Stimulated activated naive CD8-positive, alpha-beta T cell treated with anti-CD3 and anti-CD28 coated beads, Interleukin-15, amount 100 ng/mL, for 72 hours (primary cell): ENCODE measurements around the gene TTN.
"Not testable (repeated sequence)": the region's sequence is repeated elsewhere in the genome, so short reads cannot be mapped to it uniquely, and the experiment has no call there.

Experiments used
- ATAC-seq: fragments of 150-1000 bp; cut with Tn5 transposase; 2 replicates; pipeline ENCODE4 v1.10.0; 2021; ENCODE audit warnings: mild to moderate bottlenecking, moderate library complexity
- DNase-seq, 2 donors: peaks; one replicate each; pipeline ENCODE4 v3.0.0; 2021 to 2022
- H3K27ac Mint-ChIP-seq, 2 donors: one replicate each; pipeline ENCODE4 v1.8.0; 2022; ENCODE audit warnings: mild to moderate bottlenecking in 2 of 2, mixed read lengths in 2 of 2, moderate library complexity in 2 of 2
- H3K27me3 Mint-ChIP-seq: one replicate; pipeline ENCODE4 v1.8.0; 2022; ENCODE audit warnings: mixed read lengths
- H3K4me1 Mint-ChIP-seq: one replicate; pipeline ENCODE4 v1.8.0; 2022; ENCODE audit warnings: mild to moderate bottlenecking, mixed read lengths
- H3K4me3 Mint-ChIP-seq, 2 donors: one replicate each; pipeline ENCODE4 v1.8.0; 2022; ENCODE audit warnings: mild to moderate bottlenecking in 2 of 2, mixed read lengths in 2 of 2, moderate library complexity in 1 of 2
- H3K9me3 Mint-ChIP-seq, 2 donors: one replicate each; pipeline ENCODE4 v1.8.0; 2022; ENCODE audit warnings: mixed read lengths in 2 of 2

Gene TTN

GRCh38 chr2:178677599-178677998, 129.6 kb downstream of the TTN start:
- Mint-ChIP-seq H3K4me3 (no peak overlapping the region), H3K27ac (no peak overlapping the region), H3K9me3 (no peaks in the 10 kb centered on the region), H3K27me3 (no peaks in the 10 kb centered on the region), H3K4me1 (no peaks in the 10 kb centered on the region)
- no peak for DNase-seq
- no peak for ATAC-seq

- Mint-ChIP-seq H3K4me1 (no peaks in the 10 kb centered on the region), H3K27ac (no peak overlapping the region), H3K27me3 (no peaks in the 10 kb centered on the region), H3K9me3 (no peaks in the 10 kb centered on the region), H3K4me3 (no peak overlapping the region)
- DNase-seq: no peak
- ATAC-seq: no peak
Measured at GRCh38 chr2:178676046-178676445, 131.2 kb downstream of the TTN start.

DNA sequence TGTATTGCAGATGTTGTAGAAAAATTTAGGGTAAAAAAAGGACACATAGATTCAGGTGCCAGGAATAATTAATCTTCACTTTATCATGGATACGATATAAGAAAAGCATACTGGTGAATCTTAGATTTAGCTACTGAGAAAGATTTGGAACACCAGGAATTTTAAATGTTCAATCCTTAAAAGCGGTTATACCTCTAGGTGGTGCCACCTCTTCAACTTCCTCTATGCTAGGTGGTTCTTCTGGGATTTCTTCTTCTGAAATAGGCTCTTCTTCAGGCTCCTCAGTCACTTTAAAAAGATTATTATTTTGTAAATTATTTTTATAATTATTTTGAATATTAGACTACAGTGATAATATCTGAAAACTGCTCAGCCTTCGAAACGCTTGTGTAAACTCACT, 133.1 kb downstream of the TTN start:
- Mint-ChIP-seq H3K9me3 (no peaks in the 10 kb centered on the region), H3K27me3 (no peaks in the 10 kb centered on the region), H3K4me3 (no peak overlapping the region), H3K27ac (no peak overlapping the region), H3K4me1 (no peaks in the 10 kb centered on the region)
- no peak for DNase-seq
- no peak for ATAC-seq

DNA sequence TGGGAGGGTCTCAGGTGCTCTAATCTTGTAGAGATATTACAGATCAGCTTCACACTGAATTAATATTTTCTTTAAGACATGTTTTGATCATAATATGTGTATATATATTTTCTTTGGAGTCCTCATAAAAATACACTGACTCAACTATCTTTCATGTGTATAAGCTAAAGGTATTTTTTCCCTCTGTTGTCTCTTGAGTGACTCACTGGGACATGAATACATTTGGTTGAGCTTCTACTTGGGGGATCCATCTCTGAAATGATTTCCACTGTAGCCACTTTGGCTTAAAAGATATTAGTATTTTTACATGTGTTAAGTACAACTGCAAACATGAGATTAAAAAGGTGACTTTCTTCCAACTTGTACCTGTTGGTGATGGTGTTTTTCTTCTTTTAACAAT, 140.8 kb downstream of the TTN start:
- Mint-ChIP-seq H3K27ac (no peak overlapping the region), H3K4me1 (no peaks in the 10 kb centered on the region), H3K9me3 (no peaks in the 10 kb centered on the region), H3K27me3 (no peaks in the 10 kb centered on the region), H3K4me3 (no peak overlapping the region)
- ATAC-seq (no peak), DNase-seq (no peak)

DNA sequence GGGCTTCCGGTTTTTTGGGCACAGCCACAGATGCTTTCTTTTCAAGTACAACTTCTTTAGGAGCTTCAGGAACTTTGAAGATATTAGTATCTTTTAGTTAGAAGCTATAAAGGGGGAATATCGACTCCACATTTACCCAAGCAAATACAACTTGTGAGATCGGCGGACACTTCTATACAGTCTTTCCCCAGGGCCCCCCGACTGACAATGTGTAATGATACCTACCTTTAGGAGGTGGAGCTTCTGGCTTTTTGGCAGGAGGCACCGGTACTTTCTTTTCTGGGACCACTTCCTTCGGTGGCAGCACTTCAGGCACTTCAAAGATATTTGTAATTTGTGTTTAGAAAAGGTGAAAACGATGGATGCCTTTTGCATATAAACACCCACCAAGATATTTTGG, 148.7 kb downstream of the TTN start:
- not testable (repeated sequence) for ATAC-seq, H3K9me3 Mint-ChIP-seq, H3K4me1 Mint-ChIP-seq, H3K27me3 Mint-ChIP-seq, H3K27ac Mint-ChIP-seq, H3K4me3 Mint-ChIP-seq, DNase-seq

DNA sequence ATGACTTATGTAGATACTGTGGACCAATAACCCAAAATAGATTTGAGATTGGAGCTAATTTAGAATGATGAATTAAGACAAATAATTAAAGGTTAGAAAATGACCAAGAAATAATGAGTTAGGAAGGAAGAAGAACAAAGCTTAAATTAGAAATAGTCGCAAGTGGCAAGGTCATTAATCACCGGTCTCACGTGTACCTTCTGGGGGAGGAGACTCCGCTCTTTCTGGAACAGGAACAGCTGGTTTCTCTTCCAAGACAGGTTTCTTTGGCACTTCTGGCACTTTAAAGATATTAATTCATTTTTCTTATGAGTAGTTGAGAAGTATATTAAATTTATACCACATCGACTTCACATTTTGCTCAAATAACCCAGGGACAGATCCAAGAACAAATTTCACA, 156.7 kb downstream of the TTN start:
- Mint-ChIP-seq H3K4me3 (no peak overlapping the region), H3K27me3 (no peaks in the 10 kb centered on the region), H3K4me1 (no peaks in the 10 kb centered on the region), H3K9me3 (no peaks in the 10 kb centered on the region), H3K27ac (no peak overlapping the region)
- DNase-seq (no peak), ATAC-seq (no peak)

- no peaks in the 10 kb centered on the region for H3K27me3 Mint-ChIP-seq
- no peak overlapping the region for H3K27ac Mint-ChIP-seq
- no peaks in the 10 kb centered on the region for H3K4me1 Mint-ChIP-seq
- no peak for DNase-seq
- no peak overlapping the region for H3K4me3 Mint-ChIP-seq
- no peaks in the 10 kb centered on the region for H3K9me3 Mint-ChIP-seq
- no peak for ATAC-seq
Measured at GRCh38 chr2:178644919-178645318, 162.3 kb downstream of the TTN start.

GRCh38 chr2:178641498-178641897, 165.7 kb downstream of the TTN start:
- no peak for ATAC-seq
- no peaks in the 10 kb centered on the region for H3K9me3 Mint-ChIP-seq

DNA sequence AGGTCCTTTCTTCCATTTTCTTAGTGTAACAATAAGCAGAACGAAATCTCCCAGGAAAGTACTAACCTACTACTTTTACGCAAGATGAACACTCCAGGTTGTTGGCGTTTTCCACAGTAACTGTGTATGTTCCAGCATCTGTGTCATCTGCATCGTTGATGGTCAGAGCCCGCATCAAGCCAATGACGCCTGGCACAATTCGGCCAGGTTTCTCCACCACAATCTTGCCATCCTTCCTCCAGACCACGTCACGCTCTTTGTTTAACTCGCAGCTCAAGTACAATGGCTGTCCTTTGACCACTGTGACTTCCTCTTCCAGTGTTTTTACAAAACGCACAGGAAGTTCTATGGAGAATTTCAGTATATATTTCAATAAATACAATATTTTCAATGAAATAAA, 171.3 kb downstream of the TTN start:
- Mint-ChIP-seq H3K4me1 (no peaks in the 10 kb centered on the region), H3K9me3 (no peaks in the 10 kb centered on the region), H3K27me3 (no peaks in the 10 kb centered on the region), H3K27ac (no peak overlapping the region), H3K4me3 (no peak overlapping the region)
- ATAC-seq (no peak), DNase-seq (no peak)

More at GRCh38 chr2:178641498-178641897, 165.7 kb downstream of the TTN start:
- Mint-ChIP-seq H3K4me1 (no peaks in the 10 kb centered on the region), H3K27ac (no peak overlapping the region), H3K4me3 (no peak overlapping the region), H3K27me3 (no peaks in the 10 kb centered on the region)
- no peak for DNase-seq

DNA sequence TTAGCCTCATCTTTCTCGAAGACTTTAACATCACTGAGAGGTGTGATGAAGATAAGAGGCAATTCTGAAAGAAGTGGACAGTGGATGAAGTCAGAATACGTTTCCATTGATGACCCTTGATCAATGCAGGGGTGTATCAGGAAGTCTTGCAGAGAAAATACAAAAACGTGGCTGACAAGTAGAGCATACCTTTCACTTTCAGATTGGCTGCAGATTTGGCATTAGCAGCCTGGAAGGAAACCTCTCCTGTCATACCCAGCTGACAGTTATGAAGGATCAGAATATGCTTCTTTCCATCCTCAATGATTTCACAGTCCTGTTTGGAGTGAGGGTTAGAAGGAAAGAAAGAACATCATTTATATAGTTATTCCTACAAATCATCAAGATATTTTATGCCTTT, 174.5 kb downstream of the TTN start:
- ATAC-seq (no peak), DNase-seq (no peak)
- no peak overlapping the region for H3K27ac Mint-ChIP-seq
- no peaks in the 10 kb centered on the region for H3K9me3 Mint-ChIP-seq
- no peaks in the 10 kb centered on the region for H3K27me3 Mint-ChIP-seq
- no peak overlapping the region for H3K4me3 Mint-ChIP-seq
- no peaks in the 10 kb centered on the region for H3K4me1 Mint-ChIP-seq

DNA sequence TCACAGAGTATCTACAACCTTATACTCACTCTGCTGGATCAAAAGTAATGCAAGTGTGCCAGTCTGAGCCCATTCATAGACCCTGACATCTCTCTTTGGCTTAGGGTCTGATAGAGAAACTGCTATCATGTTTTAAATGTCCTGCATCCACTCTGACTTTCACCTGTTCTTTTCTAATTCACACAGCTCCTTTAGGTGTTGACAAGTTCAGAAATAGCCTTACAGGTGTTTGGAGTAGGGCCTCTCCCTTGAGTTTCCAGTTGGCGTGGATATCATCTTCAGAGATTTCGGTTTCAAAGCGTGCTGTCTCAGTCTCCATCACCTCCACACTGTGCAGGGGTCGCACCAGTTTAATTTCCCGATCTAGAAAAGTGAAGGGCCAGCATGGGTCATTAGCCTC, 176.6 kb downstream of the TTN start:
- no peak overlapping the region for H3K27ac Mint-ChIP-seq
- no peak for ATAC-seq
- DNase-seq: no peak
- no peaks in the 10 kb centered on the region for H3K9me3 Mint-ChIP-seq
- H3K27me3 Mint-ChIP-seq: no peaks in the 10 kb centered on the region
- no peaks in the 10 kb centered on the region for H3K4me1 Mint-ChIP-seq
- no peak overlapping the region for H3K4me3 Mint-ChIP-seq

DNA sequence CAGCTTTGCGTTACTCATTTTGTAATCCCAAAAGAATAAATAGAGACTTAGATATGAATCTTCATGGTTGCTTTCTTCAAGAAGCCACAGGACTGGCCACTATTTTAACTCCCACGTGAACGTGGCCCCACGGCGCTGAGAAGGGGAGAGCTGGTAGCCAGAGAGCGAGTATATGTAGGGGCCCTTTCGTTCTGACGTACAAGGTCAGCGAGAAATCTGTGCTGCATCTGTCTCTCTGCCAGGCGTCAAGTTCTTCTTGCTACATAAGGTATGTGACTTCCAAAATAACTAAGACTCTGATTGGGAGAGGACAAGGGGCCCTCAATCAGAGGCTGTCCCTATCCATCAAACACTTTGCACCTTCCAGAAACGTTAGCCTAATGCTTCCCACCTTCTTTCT, 177.8 kb downstream of the TTN start:
- DNase-seq (no peak), ATAC-seq (no peak)
- Mint-ChIP-seq H3K27me3 (no peaks in the 10 kb centered on the region), H3K9me3 (no peaks in the 10 kb centered on the region), H3K27ac (no peak overlapping the region), H3K4me3 (no peak overlapping the region), H3K4me1 (no peaks in the 10 kb centered on the region)

GRCh38 chr2:178628605-178629004, 178.6 kb downstream of the TTN start:
- no peaks in the 10 kb centered on the region for H3K4me1 Mint-ChIP-seq
- no peak overlapping the region for H3K4me3 Mint-ChIP-seq
- H3K27me3 Mint-ChIP-seq: no peaks in the 10 kb centered on the region
- ATAC-seq (no peak), DNase-seq (no peak)
- H3K9me3 Mint-ChIP-seq: no peaks in the 10 kb centered on the region
- no peak overlapping the region for H3K27ac Mint-ChIP-seq

DNA sequence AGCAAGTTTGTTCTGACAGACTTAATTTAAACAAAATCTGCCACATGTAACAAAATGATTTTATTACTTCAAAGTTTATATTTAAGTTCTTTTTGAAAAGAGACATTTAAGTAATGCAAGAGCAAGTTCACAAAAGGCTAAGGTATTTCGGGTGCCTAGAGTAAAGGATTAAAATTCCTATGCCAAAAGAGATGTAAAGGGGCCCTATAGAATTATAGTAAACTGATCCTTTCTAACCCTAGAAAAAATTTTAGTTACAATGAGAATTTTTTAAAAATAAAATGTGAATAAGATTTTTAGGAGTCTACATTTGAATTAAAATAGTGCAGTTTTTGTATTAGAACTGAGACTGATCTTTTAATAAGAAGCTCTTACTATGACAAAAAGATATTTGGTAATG, 179.8 kb downstream of the TTN start:
- H3K27me3 Mint-ChIP-seq: no peaks in the 10 kb centered on the region

GRCh38 chr2:178615969-178616368, 191.3 kb downstream of the TTN start:
- Mint-ChIP-seq H3K27ac (no peak overlapping the region), H3K4me3 (no peak overlapping the region), H3K27me3 (no peaks in the 10 kb centered on the region), H3K9me3 (no peaks in the 10 kb centered on the region), H3K4me1 (no peaks in the 10 kb centered on the region)
- no peak for ATAC-seq
- no peak for DNase-seq

More for the DNA sequence above, 179.8 kb downstream of the TTN start:
- H3K9me3 Mint-ChIP-seq: no peaks in the 10 kb centered on the region
- H3K27ac Mint-ChIP-seq: no peak overlapping the region
- DNase-seq (no peak), ATAC-seq (no peak)
- H3K4me3 Mint-ChIP-seq: no peak overlapping the region
- H3K4me1 Mint-ChIP-seq: no peaks in the 10 kb centered on the region

- H3K27ac Mint-ChIP-seq: peak overlapping the region in 1 of 2 donors; percentile 72
- H3K9me3 Mint-ChIP-seq: no peaks in the 10 kb centered on the region
- H3K4me3 Mint-ChIP-seq: no peak overlapping the region
- no peaks in the 10 kb centered on the region for H3K4me1 Mint-ChIP-seq
- DNase-seq (no peak), ATAC-seq (no peak)
- H3K27me3 Mint-ChIP-seq: no peaks in the 10 kb centered on the region
Measured at GRCh38 chr2:178602901-178603300, 204.3 kb downstream of the TTN start.

GRCh38 chr2:178592655-178593054, 214.6 kb downstream of the TTN start:
- Mint-ChIP-seq H3K27me3 (no peaks in the 10 kb centered on the region), H3K4me3 (no peak overlapping the region)

DNA sequence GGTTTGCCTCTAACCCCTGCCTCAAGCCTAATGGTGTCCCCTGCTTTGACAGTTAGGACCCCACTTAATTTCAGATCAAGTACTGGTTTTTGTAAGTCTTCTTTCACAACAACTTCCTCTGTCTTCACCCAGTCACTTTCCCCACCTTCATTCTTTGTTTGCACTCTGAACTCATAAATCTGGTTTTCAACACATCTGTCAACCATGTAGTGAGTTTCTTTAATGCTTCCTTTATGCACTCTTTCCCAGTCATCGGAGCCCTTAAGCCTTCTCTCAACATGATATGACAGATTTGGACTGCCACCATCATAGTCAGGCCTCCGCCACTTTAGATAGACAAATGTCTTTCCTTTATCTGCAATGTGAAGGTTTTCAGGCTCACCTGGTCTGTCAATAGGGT, 217.9 kb downstream of the TTN start:
- Mint-ChIP-seq H3K4me1 (no peaks in the 10 kb centered on the region), H3K4me3 (no peak overlapping the region), H3K27ac (peak overlapping the region in 1 of 2 donors; percentile 65), H3K9me3 (peaks cover 5 to 7% of the 10 kb centered on the region in 2 donors), H3K27me3 (no peaks in the 10 kb centered on the region)
- DNase-seq (no peak), ATAC-seq (no peak)

More at GRCh38 chr2:178592655-178593054, 214.6 kb downstream of the TTN start:
- H3K9me3 Mint-ChIP-seq: peaks cover 5 to 7% of the 10 kb centered on the region in 2 donors
- no peaks in the 10 kb centered on the region for H3K4me1 Mint-ChIP-seq
- no peak for ATAC-seq
- no peak overlapping the region for H3K27ac Mint-ChIP-seq
- DNase-seq: no peak
